Omental fat pad (tissue), 4 donors: ENCODE results near the gene L3MBTL1. TPM values are rescaled to one million over a fixed set of nuclear protein-coding genes. Genes with fewer than 3 reads are reported as not detected.

Experiments used
- ATAC-seq: fragments of 150-250 bp; one replicate; pipeline ENCODE4 v1.9.1; 2016; ENCODE audit warnings: mild to moderate bottlenecking, moderate library complexity; ENCODE audit not compliant: low FRiP score
- DNase-seq: peaks from one replicate; pipeline ENCODE4 v3.0.0-alpha.2; 2019; ENCODE audit warnings: low spot score
- total RNA-seq, 4 donors: library from RNA; depleted of rRNA; stranded (reverse); fragments of >200 nt; gene quantifications; one replicate each; pipeline ENCODE4 v1.1.0, GENCODE V29; 2016
- TF ChIP-seq, protein P1 (sequence below), 3 donors: fragments of 450-650 bp; IDR thresholded peaks; one replicate each; pipeline ENCODE4 v1.5.1; 2016 to 2017; ENCODE audit warnings: antibody characterized with exemption in 3 of 3, mild to moderate bottlenecking in 3 of 3, moderate library complexity in 2 of 3

L3MBTL1 gene
- total RNA-seq, 4 donors from 2014 or later: 6.5 to 9.8 (median 7.4) TPM

DNA sequence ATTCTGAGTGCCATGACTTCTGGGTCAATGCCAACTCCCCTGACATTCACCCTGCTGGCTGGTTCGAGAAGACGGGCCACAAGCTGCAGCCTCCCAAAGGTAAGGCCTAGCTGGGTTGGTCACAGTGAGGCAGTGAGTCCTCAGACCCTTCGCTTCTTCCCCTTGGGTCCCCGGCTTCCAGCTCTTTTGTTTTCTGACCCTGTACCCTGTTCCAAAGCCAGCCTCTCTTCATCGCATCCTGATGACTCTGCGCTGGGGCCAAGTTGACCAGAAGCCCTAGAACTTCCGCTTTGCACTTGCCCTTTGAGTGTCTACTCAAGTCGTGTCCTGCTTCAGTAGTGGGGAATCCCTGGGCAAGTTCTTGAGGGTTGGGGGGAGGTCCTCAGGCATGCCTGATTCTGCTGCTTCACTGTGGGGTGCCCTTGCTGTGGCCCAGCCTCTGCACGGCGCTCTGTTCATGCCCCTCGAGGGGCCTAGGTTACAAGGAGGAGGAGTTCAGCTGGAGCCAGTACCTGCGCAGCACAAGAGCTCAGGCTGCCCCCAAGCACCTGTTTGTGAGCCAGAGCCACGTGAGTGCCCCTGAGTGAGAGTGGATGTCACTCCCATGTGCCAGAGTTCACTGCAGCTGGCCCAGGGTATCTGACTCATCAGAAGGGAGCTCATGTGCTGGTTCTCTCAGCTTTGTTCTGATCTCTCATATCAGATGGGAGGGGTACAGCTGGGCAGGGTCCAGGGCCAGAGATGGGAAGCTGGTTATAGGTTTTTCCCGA lies 23.0 kb downstream of the L3MBTL1 start:
- DNase-seq (no peak), ATAC-seq (no peak)
- TF ChIP-seq, protein P1, sequence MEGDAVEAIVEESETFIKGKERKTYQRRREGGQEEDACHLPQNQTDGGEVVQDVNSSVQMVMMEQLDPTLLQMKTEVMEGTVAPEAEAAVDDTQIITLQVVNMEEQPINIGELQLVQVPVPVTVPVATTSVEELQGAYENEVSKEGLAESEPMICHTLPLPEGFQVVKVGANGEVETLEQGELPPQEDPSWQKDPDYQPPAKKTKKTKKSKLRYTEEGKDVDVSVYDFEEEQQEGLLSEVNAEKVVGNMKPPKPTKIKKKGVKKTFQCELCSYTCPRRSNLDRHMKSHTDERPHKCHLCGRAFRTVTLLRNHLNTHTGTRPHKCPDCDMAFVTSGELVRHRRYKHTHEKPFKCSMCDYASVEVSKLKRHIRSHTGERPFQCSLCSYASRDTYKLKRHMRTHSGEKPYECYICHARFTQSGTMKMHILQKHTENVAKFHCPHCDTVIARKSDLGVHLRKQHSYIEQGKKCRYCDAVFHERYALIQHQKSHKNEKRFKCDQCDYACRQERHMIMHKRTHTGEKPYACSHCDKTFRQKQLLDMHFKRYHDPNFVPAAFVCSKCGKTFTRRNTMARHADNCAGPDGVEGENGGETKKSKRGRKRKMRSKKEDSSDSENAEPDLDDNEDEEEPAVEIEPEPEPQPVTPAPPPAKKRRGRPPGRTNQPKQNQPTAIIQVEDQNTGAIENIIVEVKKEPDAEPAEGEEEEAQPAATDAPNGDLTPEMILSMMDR (IDR thresholded peaks at IDR 0.05): no peak

DNA sequence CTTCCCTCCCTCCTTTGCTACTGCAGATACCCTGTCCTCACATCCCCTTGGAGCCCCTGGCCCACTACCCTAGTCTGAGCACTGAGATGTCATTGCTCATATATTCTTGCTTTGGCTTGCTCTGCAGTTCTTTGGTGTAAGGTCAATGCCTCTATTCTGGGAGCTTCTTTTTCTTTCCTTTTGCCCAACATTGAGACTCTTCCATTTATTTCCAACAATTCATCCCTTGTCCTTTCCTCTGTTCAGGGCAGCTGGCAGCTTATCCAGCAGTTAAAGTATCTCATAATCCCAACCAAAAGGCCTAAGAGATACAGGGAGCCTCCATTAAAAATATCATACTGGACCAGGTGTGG lies 23.6 kb downstream of the L3MBTL1 start:
- no peak for ATAC-seq
- TF ChIP-seq, protein P1 (IDR thresholded peaks at IDR 0.05): no peak
- no peak for DNase-seq

DNA sequence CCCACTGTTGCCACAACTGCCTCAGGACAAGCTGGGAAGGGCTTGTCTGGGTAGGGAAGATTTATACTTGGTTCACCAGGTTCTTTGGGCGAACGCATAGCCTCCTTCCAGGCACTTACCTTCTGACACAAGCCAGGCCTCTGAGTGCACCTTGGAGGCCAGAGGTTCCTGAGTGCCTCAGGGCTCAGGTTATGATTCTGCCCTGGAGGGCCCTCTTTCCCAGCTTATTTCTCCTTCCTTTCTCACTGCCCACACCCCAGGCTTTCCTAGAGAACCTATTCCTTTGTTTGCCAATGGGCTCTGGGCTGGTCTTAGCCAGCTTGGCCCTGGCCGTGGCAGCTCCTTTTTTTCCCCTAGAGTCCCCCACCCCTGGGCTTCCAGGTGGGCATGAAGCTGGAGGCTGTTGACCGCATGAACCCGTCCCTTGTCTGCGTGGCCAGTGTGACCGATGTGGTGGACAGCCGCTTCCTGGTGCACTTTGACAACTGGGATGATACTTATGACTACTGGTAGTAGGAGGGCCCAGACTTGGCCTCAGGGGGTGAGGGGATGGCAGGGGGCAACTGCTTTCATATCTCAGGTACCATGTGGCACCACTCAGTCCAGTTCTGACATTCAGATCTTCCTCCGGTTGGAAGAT lies 25.0 kb downstream of the L3MBTL1 start:
- TF ChIP-seq, protein P1 (IDR thresholded peaks at IDR 0.05): no peak
- no peak for DNase-seq
- ATAC-seq: no peak

DNA sequence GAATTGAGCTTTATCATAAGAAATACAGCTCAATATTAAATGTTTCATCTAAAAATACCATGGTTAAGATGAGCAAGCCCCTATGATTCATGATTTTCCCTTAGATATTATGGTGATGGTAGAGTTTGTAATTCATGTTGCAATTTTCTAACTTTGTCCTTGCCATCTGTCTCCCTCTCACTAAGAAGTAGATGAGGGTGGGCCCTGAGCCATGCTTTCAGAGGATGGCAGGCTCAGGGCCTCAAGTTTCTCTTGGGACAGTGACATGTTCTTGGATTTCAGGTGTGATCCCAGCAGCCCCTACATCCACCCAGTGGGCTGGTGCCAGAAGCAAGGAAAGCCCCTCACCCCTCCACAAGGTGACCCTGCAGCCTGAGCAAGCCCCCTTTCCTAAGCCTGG lies 25.6 kb downstream of the L3MBTL1 start:
- TF ChIP-seq, protein P1 (IDR thresholded peaks at IDR 0.05): no peak
- ATAC-seq (no peak), DNase-seq (no peak)

DNA sequence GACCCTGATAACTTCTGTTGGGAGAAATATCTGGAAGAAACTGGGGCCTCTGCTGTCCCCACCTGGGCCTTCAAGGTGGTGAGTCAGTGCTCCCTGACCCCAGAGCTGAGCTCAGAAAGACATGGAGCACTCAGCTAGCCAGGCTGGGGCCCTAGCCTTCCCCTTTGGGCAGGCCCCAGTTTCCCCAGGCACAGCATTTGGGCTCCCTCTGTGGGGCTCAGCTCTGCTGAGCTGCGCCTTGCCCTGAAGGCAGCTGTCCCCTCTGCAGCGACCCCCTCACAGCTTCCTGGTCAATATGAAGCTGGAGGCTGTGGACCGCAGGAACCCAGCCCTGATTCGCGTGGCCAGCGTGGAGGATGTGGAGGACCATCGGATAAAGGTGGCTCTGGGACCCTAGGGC lies 26.5 kb downstream of the L3MBTL1 start:
- ATAC-seq (no peak), DNase-seq (no peak)
- TF ChIP-seq, protein P1 (IDR thresholded peaks at IDR 0.05): no peak

DNA sequence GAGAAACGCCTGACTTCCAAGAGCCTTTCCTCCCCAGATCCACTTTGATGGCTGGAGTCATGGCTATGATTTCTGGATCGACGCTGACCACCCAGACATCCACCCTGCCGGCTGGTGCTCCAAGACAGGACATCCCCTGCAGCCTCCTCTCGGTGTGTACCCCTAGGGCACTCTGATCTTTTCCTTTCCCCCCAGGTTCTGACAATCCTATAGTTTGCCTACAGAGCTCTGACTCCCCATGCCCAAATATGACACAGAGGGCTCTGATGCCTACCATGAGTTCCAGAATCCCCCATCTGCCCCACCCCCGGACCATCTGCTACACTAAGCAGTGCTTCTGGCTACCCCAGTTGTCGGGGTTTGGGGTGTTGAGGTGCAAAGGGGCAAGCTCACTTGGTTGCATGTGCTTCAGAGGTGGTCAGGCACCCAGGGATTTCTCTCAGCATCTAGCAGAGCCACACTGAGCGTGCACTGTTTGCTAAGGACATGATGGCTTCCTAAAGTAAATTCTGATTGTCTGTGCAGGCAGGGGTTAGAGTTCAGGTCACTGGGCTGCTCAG lies 27.4 kb downstream of the L3MBTL1 start:
- TF ChIP-seq, protein P1 (IDR thresholded peaks at IDR 0.05): no peak
- ATAC-seq: no peak
- DNase-seq: no peak
